ENCODE data around the gene REC8.
"Not testable (repeated sequence)": the region's sequence is repeated elsewhere in the genome, so short reads cannot be mapped to it uniquely, and the experiment has no call there.

REC8 gene

GRCh38 chr14:24185741-24186140, 13.9 kb downstream of the REC8 start:
- DNase-seq: no peak

- DNase-seq: no peak
Observed at GRCh38 chr14:24186831-24187538, 15.1 kb downstream of the REC8 start.

GRCh38 chr14:24187539-24187915, 15.6 kb downstream of the REC8 start:
- no peak for DNase-seq

GRCh38 chr14:24188251-24189058, 16.6 kb downstream of the REC8 start, which contains the start of gene IPO4:
IPO4 (minus strand) TSS chr14:24188816; CDS start chr14:24188787, 29 bp downstream.
- DNase-seq: peak; percentile 92

- no peak for DNase-seq
Observed at GRCh38 chr14:24189059-24189375, 17.1 kb downstream of the REC8 start.

- no peak for DNase-seq
Observed at GRCh38 chr14:24189460-24189859, 17.6 kb downstream of the REC8 start.

- DNase-seq: no peak
Observed at GRCh38 chr14:24190416-24190815, 18.5 kb downstream of the REC8 start.

GRCh38 chr14:24192933-24193332, 21.1 kb downstream of the REC8 start:
- no peak for DNase-seq

GRCh38 chr14:24194186-24194872, 22.4 kb downstream of the REC8 start:
- no peak for DNase-seq

GRCh38 chr14:24194873-24195185, 22.9 kb downstream of the REC8 start:
- no peak for DNase-seq

- DNase-seq: peak; percentile 87
Observed at GRCh38 chr14:24195186-24196070, 23.5 kb downstream of the REC8 start, which contains the start of gene TM9SF1. TM9SF1 (minus strand) TSS chr14:24195441; CDS start chr14:24195019, 422 bp downstream.

- no peak for DNase-seq
Observed at GRCh38 chr14:24196071-24197055, 24.5 kb downstream of the REC8 start.

- no peak for DNase-seq
Observed at GRCh38 chr14:24197056-24197450, 25.2 kb downstream of the REC8 start.

- no peak for DNase-seq
Observed at GRCh38 chr14:24198814-24199524, 27.1 kb downstream of the REC8 start.

- DNase-seq: not testable (repeated sequence)
Observed at GRCh38 chr14:24202538-24202937, 30.7 kb downstream of the REC8 start.

GRCh38 chr14:24203249-24203886, 31.5 kb downstream of the REC8 start:
- not testable (repeated sequence) for DNase-seq

GRCh38 chr14:24204163-24205146, 32.6 kb downstream of the REC8 start:
- DNase-seq: no peak

GRCh38 chr14:24206260-24207103, 34.6 kb downstream of the REC8 start:
- DNase-seq: no peak

Measured in stimulated activated CD4-positive, alpha-beta T cell treated with anti-CD3 and anti-CD28 coated beads, Interleukin-4, amount 100 ng/mL, for 1 hour (primary cell).